Stimulated activated CD8-positive, alpha-beta memory T cell treated with anti-CD3 and anti-CD28 coated beads, Interleukin-4, amount 100 ng/mL, for 48 hours (primary cell): ENCODE measurements around the gene SLC7A6OS.

Experiments
- DNase-seq: peaks from one replicate; pipeline ENCODE4 v3.0.0-alpha.2; 2020

Gene SLC7A6OS

DNA sequence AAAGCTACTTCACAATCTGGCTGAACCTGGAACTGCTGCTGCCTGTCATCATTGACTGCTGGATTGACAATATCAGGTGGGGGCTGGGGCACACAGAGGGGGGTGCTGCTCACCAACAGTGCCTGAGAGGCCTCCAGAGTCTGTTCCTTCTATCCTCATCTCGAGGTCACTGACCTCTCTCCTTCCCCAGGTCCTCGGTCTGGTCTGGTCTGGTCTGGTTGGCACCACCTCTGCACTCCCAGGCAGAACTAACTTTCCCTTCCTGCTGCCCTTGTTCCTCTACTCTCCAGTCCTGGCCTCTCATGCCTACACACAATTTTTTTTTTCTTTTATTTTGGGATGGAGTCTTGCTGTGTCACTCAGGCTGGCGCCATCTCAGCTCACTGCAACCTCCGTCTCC, 61.4 kb downstream of the SLC7A6OS start:
- no peak for DNase-seq
